WI38 (cell line): ENCODE data around the gene SELENOI.

Source experiments
- H3K4me3 ChIP-seq: 2 replicates; pipeline ENCODE4 v1.5.1; 2011; ENCODE audit warnings: low read depth, mild to moderate bottlenecking, control low read depth, low read length
- CTCF ChIP-seq: IDR thresholded peaks from 2 replicates; pipeline ENCODE4 v1.5.1; 2012; ENCODE audit warnings: low read depth, mild to moderate bottlenecking, control low read depth, low read length

Gene SELENOI

DNA sequence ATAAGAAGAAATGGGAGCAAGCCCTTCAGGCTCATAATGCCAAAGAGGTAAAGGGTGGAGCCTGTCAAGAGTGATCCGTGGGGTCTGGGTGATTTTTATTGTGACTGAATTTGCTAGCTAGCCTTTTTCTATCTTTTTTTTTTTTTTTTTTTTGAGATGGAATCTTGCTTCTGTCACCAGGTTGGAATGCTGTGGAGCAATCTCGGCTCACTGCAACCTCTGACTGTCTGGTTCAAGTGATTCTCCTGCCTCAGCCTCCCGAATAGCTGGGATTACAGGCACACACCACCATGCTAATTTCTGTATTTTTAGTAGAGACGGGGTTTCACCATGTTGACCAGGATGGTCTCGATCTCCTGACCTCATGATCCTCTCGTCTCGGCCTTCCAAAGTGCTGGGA lies 84.9 kb downstream of the SELENOI start:
- TF ChIP-seq CTCF, result no peak
- H3K4me3 ChIP-seq, result no peak overlapping the region

GRCh38 chr2:26432363-26432762 lies 86.4 kb downstream of the SELENOI start:
- no peak for TF ChIP-seq CTCF
- H3K4me3 ChIP-seq, result no peak overlapping the region

DNA sequence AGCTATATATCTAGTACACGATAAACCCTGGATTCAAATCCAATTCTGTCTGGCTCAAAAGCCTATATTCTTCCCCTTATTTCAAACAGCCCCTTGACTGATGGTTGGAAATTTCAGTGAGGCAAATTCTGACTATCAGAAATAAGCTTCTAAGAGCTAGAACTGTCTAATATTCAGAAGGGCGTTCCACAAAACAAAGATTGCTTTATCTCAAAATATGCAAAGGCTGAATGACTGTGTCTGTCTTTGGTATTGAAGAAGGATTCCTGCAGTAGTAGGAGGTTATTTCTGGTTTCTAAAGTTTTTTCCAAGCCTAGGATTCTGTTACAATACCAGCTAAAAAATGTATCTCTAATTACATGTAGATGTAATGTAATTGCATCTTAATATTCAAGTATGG lies 86.9 kb downstream of the SELENOI start:
- H3K4me3 ChIP-seq, result no peak overlapping the region
- TF ChIP-seq CTCF, result no peak

GRCh38 chr2:26435106-26435505 lies 89.2 kb downstream of the SELENOI start:
- H3K4me3 ChIP-seq, result no peak overlapping the region
- no peak for TF ChIP-seq CTCF

- no peak for TF ChIP-seq CTCF
- no peak overlapping the region for H3K4me3 ChIP-seq
Measured at GRCh38 chr2:26438526-26438925, 92.6 kb downstream of the SELENOI start.

DNA sequence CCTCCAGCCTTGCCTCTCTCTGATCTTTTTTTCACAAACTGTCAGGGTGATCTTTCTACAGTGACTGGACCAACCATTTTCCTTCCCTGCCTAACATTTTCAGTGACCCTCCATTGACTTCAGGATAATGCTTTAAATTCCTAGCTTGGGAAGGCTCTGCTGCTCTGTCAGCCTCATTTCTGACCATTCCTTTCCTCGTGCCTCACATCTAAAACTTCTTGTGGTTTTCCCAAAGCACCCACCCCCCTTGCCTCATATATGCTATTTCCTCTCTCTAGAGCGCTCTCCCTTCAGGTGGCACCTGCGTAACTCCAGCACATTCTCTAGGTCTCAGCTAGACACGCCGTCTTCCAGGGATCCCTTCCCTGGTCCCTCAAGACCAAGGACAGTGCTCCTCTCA lies 93.0 kb downstream of the SELENOI start:
- no peak for TF ChIP-seq CTCF
- H3K4me3 ChIP-seq, result no peak overlapping the region

- no peak overlapping the region for H3K4me3 ChIP-seq
- TF ChIP-seq CTCF, result no peak
Measured at GRCh38 chr2:26442301-26442700, 96.4 kb downstream of the SELENOI start.
